CD4-positive, alpha-beta T cell treated with Interleukin-6 at 100 ng/mL for 8 hours (primary cell): ENCODE data around the gene NAALADL2.
"Not testable (repeated sequence)": the region's sequence is repeated elsewhere in the genome, so short reads cannot be mapped to it uniquely, and the experiment has no call there.

Experiments used
- DNase-seq: peaks from one replicate; pipeline ENCODE4 v3.0.0-alpha.2; 2020; ENCODE audit warnings: mixed read lengths, low spot score

NAALADL2 gene

GRCh38 chr3:175266478-175266877 is 407.3 kb downstream of the NAALADL2 start:
- DNase-seq = no peak

- DNase-seq = no peak
These were observed 408.0 kb downstream of the NAALADL2 start for GRCh38 chr3:175267121-175267531.

GRCh38 chr3:175267561-175267960 is 408.4 kb downstream of the NAALADL2 start:
- no peak for DNase-seq

GRCh38 chr3:175269394-175269793 is 410.3 kb downstream of the NAALADL2 start:
- DNase-seq = no peak

GRCh38 chr3:175270198-175270837 is 411.2 kb downstream of the NAALADL2 start:
- DNase-seq = no peak

- no peak for DNase-seq
These were observed 411.7 kb downstream of the NAALADL2 start for GRCh38 chr3:175270866-175271265.

- not testable (repeated sequence) for DNase-seq
These were observed 412.3 kb downstream of the NAALADL2 start for GRCh38 chr3:175271465-175271864.

- no peak for DNase-seq
These were observed 413.3 kb downstream of the NAALADL2 start for GRCh38 chr3:175272392-175272791.

GRCh38 chr3:175273573-175273972 is 414.4 kb downstream of the NAALADL2 start:
- DNase-seq = no peak

GRCh38 chr3:175274056-175274455 is 414.9 kb downstream of the NAALADL2 start:
- DNase-seq = no peak

GRCh38 chr3:175274474-175275218 is 415.5 kb downstream of the NAALADL2 start:
- no peak for DNase-seq

GRCh38 chr3:175278680-175279079 is 419.5 kb downstream of the NAALADL2 start:
- DNase-seq = no peak

GRCh38 chr3:175279457-175279856 is 420.3 kb downstream of the NAALADL2 start:
- DNase-seq = no peak

- no peak for DNase-seq
These were observed 420.8 kb downstream of the NAALADL2 start for GRCh38 chr3:175279911-175280310.

GRCh38 chr3:175287361-175287963 is 428.3 kb downstream of the NAALADL2 start:
- no peak for DNase-seq

- no peak for DNase-seq
These were observed 429.5 kb downstream of the NAALADL2 start for GRCh38 chr3:175288621-175289020.

GRCh38 chr3:175294793-175295192 is 435.7 kb downstream of the NAALADL2 start:
- DNase-seq = no peak

GRCh38 chr3:175295248-175296130 is 436.4 kb downstream of the NAALADL2 start:
- DNase-seq = no peak

GRCh38 chr3:175297216-175297615 is 438.1 kb downstream of the NAALADL2 start:
- DNase-seq = no peak

GRCh38 chr3:175301741-175302140 is 442.6 kb downstream of the NAALADL2 start:
- no peak for DNase-seq

GRCh38 chr3:175304404-175304803 is 445.3 kb downstream of the NAALADL2 start:
- DNase-seq = no peak

GRCh38 chr3:175307642-175308041 is 448.5 kb downstream of the NAALADL2 start:
- no peak for DNase-seq
